Muscle of leg (tissue), 11 donors: ENCODE results near the gene SPOCK1. TPM values are rescaled to one million over a fixed set of nuclear protein-coding genes. Genes with fewer than 3 reads are reported as not detected.
A peak's percentile ranks its signal among the peaks of the same experiment; 100 is the strongest.

Experiments
- DNase-seq: peaks from one replicate; pipeline ENCODE4 v3.0.0; 2013
- H3K27ac ChIP-seq: one replicate; pipeline ENCODE4 v1.5.1; 2013; ENCODE audit warnings: mild to moderate bottlenecking, low read length, control low read depth
- H3K27me3 ChIP-seq: one replicate; pipeline ENCODE4 v1.6.1; 2013; ENCODE audit warnings: low read length; ENCODE audit not compliant: control insufficient read depth, insufficient read depth
- H3K36me3 ChIP-seq: one replicate; pipeline ENCODE4 v1.6.1; 2013; ENCODE audit warnings: low read length; ENCODE audit not compliant: control insufficient read depth, insufficient read depth
- H3K4me1 ChIP-seq: one replicate; pipeline ENCODE4 v1.6.1; 2013; ENCODE audit warnings: low read length; ENCODE audit not compliant: control insufficient read depth, insufficient read depth
- H3K4me3 ChIP-seq: one replicate; pipeline ENCODE4 v1.5.1; 2013; ENCODE audit warnings: low read length, control low read depth
- H3K9me3 ChIP-seq: replicated peaks from 2 replicates; pipeline ENCODE4 v1.6.1; 2013; ENCODE audit warnings: low read depth, low read length; ENCODE audit not compliant: control insufficient read depth
- whole genome bisulfite sequencing: methylation state at CpG from one replicate; pipeline ENCODE4 v1.1.5; 2013; ENCODE audit warnings: missing lambda C conversion rate; ENCODE audit not compliant: insufficient coverage; 5-methylcytosine and 5-hydroxymethylcytosine counted together
- polyA plus RNA-seq, 8 donors: library from polyadenylated mRNA; unstranded; fragments of 120-200 nt; gene quantifications; one replicate each; pipeline versions ENCODE4 v1.2.1 to v1.2.3, GENCODE V29; 2013; ENCODE audit warnings: inconsistent platforms in 1 of 8, low replicate concordance in 1 of 8; ENCODE audit not compliant: insufficient read length in 8 of 8, insufficient read depth in 1 of 8
- total RNA-seq: library from RNA; stranded (reverse); fragments of 120-200 nt; gene quantifications from one replicate; pipeline ENCODE4 v1.2.4, GENCODE V29; 2013

Gene SPOCK1
- total and polyA plus RNA-seq, 9 donors = 2.3 to 14.8 (median 4.6) TPM

DNA sequence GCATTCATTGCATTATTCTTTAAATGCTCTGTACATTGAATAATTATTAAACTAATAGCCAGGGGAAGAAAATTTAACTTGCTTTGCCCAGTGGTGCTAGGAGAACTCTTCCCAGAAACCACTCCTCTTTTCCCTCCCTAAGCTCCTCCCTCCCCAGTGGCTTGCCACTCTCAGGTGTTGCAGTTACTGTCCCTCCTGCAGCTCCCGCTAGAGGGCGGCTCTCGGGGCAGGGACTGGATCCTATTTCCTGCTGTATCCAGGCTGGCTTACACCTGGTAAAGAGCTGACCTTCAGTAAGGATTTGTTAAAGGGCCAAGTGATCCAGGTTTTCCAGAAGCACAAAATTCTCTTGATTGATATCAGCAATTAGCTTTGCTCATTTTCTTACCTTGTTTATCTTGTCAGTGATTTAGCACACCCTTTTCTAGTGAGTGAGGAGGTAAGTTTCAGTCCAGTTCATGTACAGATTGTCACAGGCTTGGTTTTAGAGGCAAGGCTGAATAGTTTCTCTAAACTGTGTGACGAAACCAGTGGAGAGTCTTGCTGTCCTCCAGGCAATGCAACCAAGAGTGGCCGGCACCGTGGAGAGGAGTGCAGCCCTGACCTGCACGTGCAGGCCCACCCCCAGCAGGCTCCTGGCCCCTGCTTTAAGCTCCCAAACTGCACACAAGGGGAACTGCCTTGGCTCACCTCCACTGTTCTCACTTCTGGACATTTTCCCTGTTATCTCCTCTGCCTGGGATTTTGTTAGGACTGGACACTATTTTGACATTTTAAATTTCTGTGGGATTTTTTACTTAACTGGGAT, 423.8 kb downstream of the SPOCK1 start:
- no peaks in the 10 kb centered on the region for H3K4me1 ChIP-seq
- H3K27me3 ChIP-seq = no peaks in the 10 kb centered on the region
- no peak for DNase-seq
- H3K36me3 ChIP-seq = no peaks in the 10 kb centered on the region
- H3K4me3 ChIP-seq = no peak overlapping the region
- 31% methylated on average over 7 of the region's 7 CpGs for WGBS
- H3K27ac ChIP-seq = no peak overlapping the region
- H3K9me3 ChIP-seq = no peaks in the 10 kb centered on the region

DNA sequence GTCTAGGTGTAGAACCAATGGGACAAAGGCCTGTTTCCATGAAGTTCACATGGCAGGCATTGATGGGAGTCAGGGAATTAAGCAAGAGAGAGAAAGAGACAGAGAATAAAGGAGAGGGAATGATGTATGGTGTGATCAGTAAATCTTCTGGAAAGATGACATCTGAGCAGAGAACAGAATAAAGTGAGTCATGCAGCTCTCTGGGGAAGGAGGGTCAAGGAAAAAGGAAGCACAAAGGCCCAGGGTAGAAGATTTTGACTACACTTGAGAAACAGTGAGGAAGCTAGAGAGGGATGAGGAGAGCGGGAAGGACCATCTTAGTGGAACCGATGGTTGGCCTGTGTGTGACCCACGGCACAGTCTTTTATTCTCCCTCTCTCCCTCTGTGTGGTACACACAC, 425.9 kb downstream of the SPOCK1 start:
- DNase-seq = no peak
- no peaks in the 10 kb centered on the region for H3K9me3 ChIP-seq
- H3K4me3 ChIP-seq = no peak overlapping the region
- no peaks in the 10 kb centered on the region for H3K4me1 ChIP-seq
- H3K36me3 ChIP-seq = no peaks in the 10 kb centered on the region
- H3K27ac ChIP-seq = no peak overlapping the region
- no peaks in the 10 kb centered on the region for H3K27me3 ChIP-seq
- WGBS = no CpG with 5 or more reads among the region's 3 CpGs

DNA sequence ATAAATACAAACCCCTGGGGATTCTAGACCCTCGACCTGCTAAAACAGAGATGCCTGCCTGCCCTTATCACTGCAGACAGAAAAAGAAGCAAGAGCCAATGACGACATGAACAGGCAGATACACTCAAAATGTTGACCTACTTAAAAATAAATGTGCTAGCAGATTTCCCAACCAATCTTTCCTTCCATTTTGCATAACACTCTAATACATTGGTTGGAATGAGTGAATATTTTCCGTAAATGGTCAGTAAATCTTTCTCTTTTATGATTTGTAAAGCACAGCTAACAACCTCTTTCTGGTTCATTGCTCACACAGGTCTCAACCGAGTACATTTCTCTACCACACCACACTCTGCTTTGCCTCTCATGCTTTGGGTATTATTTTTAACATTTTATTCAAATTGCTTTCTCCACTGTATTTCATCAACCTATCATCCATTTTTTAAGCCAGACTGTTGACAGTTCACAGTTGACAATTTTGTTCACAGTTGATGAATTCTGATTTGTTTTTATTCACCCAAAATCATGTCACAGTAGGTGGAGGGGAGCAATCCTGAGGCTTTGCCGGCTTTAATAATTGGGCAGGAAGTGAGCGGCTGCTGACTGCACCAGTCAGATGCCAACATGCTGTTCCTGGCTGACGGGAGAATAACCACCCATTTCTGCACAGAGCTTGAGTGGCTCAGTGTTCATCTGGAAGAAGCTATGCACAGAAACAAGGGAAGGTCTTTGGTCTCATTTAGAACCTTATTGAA, 426.6 kb downstream of the SPOCK1 start:
- no peaks in the 10 kb centered on the region for H3K27me3 ChIP-seq
- no peak overlapping the region for H3K27ac ChIP-seq
- H3K4me1 ChIP-seq = no peaks in the 10 kb centered on the region
- DNase-seq = peak; percentile 80
- no peaks in the 10 kb centered on the region for H3K9me3 ChIP-seq
- H3K4me3 ChIP-seq = no peak overlapping the region
- WGBS = 60% methylated on average over 1 of the region's 7 CpGs
- H3K36me3 ChIP-seq = no peaks in the 10 kb centered on the region

DNA sequence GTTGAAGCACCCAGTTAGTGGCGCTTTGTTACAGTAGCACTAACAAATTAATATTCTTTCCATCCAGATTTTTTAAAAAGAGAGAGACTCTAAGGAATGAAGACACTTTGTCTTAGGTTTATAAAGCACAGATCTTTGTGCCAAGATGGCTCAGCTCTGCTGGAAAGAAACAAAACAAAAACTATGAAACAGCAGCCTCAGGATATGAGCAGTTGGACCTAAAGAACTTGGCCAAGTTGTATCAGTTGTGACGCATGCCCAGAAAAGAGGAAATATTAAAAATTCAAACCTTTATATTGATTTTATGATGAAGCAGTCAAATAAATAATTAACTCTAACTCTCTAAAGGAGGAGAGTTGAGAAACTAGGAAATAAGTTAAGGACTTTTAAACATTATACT, 427.2 kb downstream of the SPOCK1 start:
- no peaks in the 10 kb centered on the region for H3K27me3 ChIP-seq
- H3K4me3 ChIP-seq = no peak overlapping the region
- H3K4me1 ChIP-seq = no peaks in the 10 kb centered on the region
- no peaks in the 10 kb centered on the region for H3K36me3 ChIP-seq
- WGBS = no CpG with 5 or more reads among the region's 2 CpGs
- no peak overlapping the region for H3K27ac ChIP-seq
- DNase-seq = peak; percentile 66
- no peaks in the 10 kb centered on the region for H3K9me3 ChIP-seq

DNA sequence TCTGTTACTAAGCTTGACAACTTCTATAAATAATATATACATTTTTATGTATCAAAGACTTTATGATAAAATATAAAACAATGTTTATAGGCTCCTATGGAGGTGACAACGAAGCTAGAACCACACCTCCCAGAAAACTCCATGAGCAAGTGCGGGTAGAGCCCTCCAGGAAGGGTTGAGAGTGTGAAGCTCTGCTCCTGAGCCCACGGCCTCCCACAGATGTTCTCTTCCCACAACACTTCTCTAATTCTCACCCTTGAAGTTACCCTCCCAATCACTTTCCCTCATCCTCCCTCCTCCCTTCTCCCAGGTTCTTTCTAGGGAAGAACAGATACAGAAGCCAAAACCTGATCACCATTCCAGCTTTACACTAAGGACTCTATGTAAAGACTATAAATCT, 427.6 kb downstream of the SPOCK1 start:
- Histone ChIP-seq H3K27ac (no peak overlapping the region), H3K4me3 (no peak overlapping the region), H3K9me3 (no peaks in the 10 kb centered on the region), H3K4me1 (no peaks in the 10 kb centered on the region), H3K27me3 (no peaks in the 10 kb centered on the region), H3K36me3 (no peaks in the 10 kb centered on the region)
- DNase-seq = no peak
- 17% methylated on average over 1 of the region's 3 CpGs for WGBS

DNA sequence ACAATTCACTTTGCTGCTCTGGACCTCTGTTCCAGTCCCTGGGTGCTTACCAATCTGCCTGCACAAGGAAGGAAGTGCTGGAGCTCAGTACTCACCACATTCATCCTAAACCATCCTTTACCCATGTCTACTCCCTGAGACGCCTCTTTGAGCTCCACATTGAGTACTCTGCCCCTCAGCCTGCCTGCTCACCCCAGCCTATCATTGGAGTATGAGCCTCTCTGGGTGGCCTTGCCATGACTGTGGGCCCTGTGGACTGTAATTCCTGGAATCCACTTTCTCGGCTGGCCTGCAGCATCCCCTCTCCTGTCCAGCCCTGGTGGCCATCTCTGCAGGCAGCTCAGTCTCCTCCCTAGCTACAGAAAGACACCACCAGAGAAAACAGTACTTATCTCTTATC, 428.6 kb downstream of the SPOCK1 start:
- H3K36me3 ChIP-seq = no peaks in the 10 kb centered on the region
- H3K9me3 ChIP-seq = no peaks in the 10 kb centered on the region
- WGBS = 93% methylated on average over 2 of the region's 2 CpGs
- H3K4me1 ChIP-seq = no peaks in the 10 kb centered on the region
- H3K27ac ChIP-seq = no peak overlapping the region
- H3K27me3 ChIP-seq = no peaks in the 10 kb centered on the region
- DNase-seq = no peak
- H3K4me3 ChIP-seq = no peak overlapping the region

DNA sequence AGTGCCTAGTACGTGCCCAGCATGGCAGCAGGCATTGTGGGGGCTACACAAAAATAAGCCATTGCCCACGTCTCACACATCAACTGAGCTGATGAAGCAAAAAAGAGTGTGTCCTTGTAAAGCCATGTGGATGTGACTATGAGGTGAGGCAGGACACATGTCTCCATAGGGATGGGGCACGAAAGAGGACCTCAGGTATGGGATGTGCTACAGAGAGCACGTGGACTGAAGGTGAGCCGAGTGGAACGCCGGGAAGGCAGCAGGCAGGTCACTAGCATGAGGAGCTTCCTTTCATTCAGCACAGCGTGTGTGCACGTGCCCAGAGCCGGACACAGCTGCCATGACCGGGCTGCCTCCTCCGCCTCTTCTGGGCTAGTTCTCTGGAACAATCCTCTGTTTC, 429.8 kb downstream of the SPOCK1 start:
- Histone ChIP-seq H3K9me3 (no peaks in the 10 kb centered on the region), H3K27ac (no peak overlapping the region), H3K4me3 (no peak overlapping the region), H3K36me3 (no peaks in the 10 kb centered on the region), H3K4me1 (no peaks in the 10 kb centered on the region), H3K27me3 (no peaks in the 10 kb centered on the region)
- 90% methylated on average over 7 of the region's 12 CpGs for WGBS
- no peak for DNase-seq

DNA sequence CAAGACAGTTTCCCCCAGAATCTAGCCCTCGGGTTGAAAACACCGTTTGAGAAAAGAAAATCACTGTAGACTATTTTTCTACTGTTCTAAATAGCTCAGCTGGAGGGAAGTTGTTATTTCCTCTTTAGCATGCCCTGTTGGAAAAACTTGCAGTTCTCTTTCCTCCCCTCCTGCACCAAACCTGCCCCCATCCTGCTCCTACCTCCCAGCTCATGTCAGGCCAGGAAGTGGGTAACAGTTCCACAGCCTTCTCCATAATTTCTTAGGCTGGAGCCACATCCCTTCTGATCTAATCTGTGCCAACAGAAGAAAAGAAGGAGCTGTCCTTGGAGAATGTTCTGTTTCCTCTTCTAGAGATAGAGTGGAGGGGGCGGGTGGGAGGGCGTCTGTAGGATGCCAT, 437.7 kb downstream of the SPOCK1 start:
- no CpG with 5 or more reads among the region's 4 CpGs for WGBS
- no peaks in the 10 kb centered on the region for H3K27me3 ChIP-seq
- H3K4me3 ChIP-seq = no peak overlapping the region
- H3K4me1 ChIP-seq = no peaks in the 10 kb centered on the region
- no peaks in the 10 kb centered on the region for H3K9me3 ChIP-seq
- no peaks in the 10 kb centered on the region for H3K36me3 ChIP-seq
- no peak overlapping the region for H3K27ac ChIP-seq
- DNase-seq = no peak

DNA sequence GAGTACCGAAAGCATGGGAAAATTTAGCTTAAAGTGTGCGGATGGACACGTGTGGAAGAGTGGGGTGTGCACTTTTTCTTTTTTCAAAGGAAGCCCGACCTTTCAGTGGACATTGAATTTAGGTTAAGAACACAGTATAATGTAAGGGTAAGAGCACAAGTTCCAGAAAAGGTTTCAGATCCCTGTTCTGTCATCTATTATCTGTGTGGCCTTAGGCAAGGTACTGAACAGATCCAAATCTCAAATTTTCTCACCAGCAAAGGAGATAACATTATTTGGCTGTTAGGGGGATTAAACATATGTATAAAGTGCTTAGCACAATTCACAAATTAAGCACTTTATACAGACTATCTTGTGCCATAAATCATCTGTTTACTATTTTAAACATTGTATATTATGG, 441.0 kb downstream of the SPOCK1 start:
- 100% methylated on average over 2 of the region's 4 CpGs for WGBS
- Histone ChIP-seq H3K27me3 (no peaks in the 10 kb centered on the region), H3K36me3 (no peaks in the 10 kb centered on the region), H3K4me1 (no peaks in the 10 kb centered on the region), H3K27ac (no peak overlapping the region), H3K9me3 (no peaks in the 10 kb centered on the region), H3K4me3 (no peak overlapping the region)
- no peak for DNase-seq

DNA sequence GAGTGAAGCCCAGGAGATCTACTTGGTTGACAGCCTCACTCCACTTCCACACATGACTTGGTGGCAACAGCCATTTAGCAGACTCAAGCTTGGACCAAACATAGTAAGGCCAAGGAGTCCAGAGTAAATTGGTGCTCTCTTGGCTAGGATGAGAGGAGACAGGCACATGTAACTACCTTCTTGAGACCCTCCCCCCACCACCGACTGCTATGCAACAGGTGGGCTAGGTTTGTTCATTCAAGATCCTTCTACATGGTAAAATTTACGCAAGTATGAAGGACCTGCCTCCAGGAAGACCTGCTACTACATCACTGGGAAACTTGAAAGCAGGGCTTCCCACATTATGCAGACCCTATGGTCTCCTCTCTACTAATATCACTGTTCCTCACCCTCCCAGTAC, 442.4 kb downstream of the SPOCK1 start:
- Histone ChIP-seq H3K4me3 (no peak overlapping the region), H3K36me3 (no peaks in the 10 kb centered on the region), H3K27me3 (no peaks in the 10 kb centered on the region), H3K27ac (no peak overlapping the region), H3K4me1 (no peaks in the 10 kb centered on the region), H3K9me3 (no peaks in the 10 kb centered on the region)
- no peak for DNase-seq
- WGBS = 94% methylated on average over 2 of the region's 2 CpGs
